ENCODE measurements around the gene LUC7L2. TPM values are rescaled to one million over a fixed set of nuclear protein-coding genes. Genes with fewer than 3 reads are reported as not detected.

Gene LUC7L2
- total RNA-seq, 1 experiment from 2014 or later, result 145 TPM

- H3K4me1 Mint-ChIP-seq (ENCODE audit: insufficient read depth, unreplicated experiment), result no peaks in the 10 kb centered on the region
- H3K4me3 Mint-ChIP-seq (ENCODE audit: unreplicated experiment), result no peak overlapping the region
- no peak overlapping the region for H3K27ac Mint-ChIP-seq (ENCODE audit: low read depth, unreplicated experiment)
- peaks cover 6% of the 10 kb centered on the region for H3K9me3 Mint-ChIP-seq (ENCODE audit: unreplicated experiment)
- TF ChIP-seq CTCF (IDR thresholded peaks at IDR 0.05; ENCODE audit: unreplicated experiment), result no peak
- no TSS peak for BruUV-seq (replicated peaks)
- ChIA-PET POLR2A (interaction anchor here (0.5 kb wide), 1 partner anchor 527 kb away, joined by 3 read pairs; no protein-coding TSS in a partner anchor), CTCF (interaction anchor here (0.6 to 1.1 kb wide), 3 partner anchors 13 to 1222 kb away, joined by 3 to 4 read pairs (median 3); no protein-coding TSS in a partner anchor)
- peaks cover 5% of the 10 kb centered on the region for H3K36me3 Mint-ChIP-seq (ENCODE audit: insufficient read depth, unreplicated experiment)
- intact Hi-C loops (cut with micrococcal nuclease), result no loop called here
- DNase-seq (ENCODE audit: unreplicated experiment), result no peak
- H3K27me3 Mint-ChIP-seq (ENCODE audit: insufficient read depth, unreplicated experiment), result no peaks in the 10 kb centered on the region
Observed at GRCh38 chr7:139334399-139335150, 25.1 kb upstream of the LUC7L2 start.

GRCh38 chr7:139339025-139339424 lies 20.7 kb upstream of the LUC7L2 start:
- ChIA-PET POLR2A (interaction anchor here (0.7 to 3.1 kb wide), 5 partner anchors 18 to 205 kb away, joined by 3 to 53 read pairs (median 16); partner anchors contain the start of genes LUC7L2 and UBN2), CTCF (interaction anchor here (0.6 to 1.8 kb wide), 6 partner anchors 10 to 854 kb away, joined by 3 to 4 read pairs (median 3); no protein-coding TSS in a partner anchor)
- Mint-ChIP-seq H3K27me3 (ENCODE audit: insufficient read depth, unreplicated experiment) (no peaks in the 10 kb centered on the region), H3K27ac (ENCODE audit: low read depth, unreplicated experiment) (peak overlapping the region; percentile 99), H3K9me3 (ENCODE audit: unreplicated experiment) (peaks cover 8% of the 10 kb centered on the region), H3K36me3 (ENCODE audit: insufficient read depth, unreplicated experiment) (peaks cover 32% of the 10 kb centered on the region), H3K4me3 (ENCODE audit: unreplicated experiment) (peak overlapping the region; percentile 94), H3K4me1 (ENCODE audit: insufficient read depth, unreplicated experiment) (peaks cover 6% of the 10 kb centered on the region)
- DNase-seq (ENCODE audit: unreplicated experiment), result no peak
- TF ChIP-seq CTCF (IDR thresholded peaks at IDR 0.05; ENCODE audit: unreplicated experiment), result no peak
- intact Hi-C loops (cut with micrococcal nuclease), result no loop called here
- no TSS peak for BruUV-seq (replicated peaks)

GRCh38 chr7:139339698-139340036 lies 20.0 kb upstream of the LUC7L2 start:
- no peak for DNase-seq (ENCODE audit: unreplicated experiment)
- H3K4me3 Mint-ChIP-seq (ENCODE audit: unreplicated experiment), result peak overlapping the region; percentile 94
- H3K4me1 Mint-ChIP-seq (ENCODE audit: insufficient read depth, unreplicated experiment), result peaks cover 6% of the 10 kb centered on the region
- H3K27me3 Mint-ChIP-seq (ENCODE audit: insufficient read depth, unreplicated experiment), result no peaks in the 10 kb centered on the region
- CTCF ChIA-PET, result interaction anchor here (0.6 to 1.8 kb wide), 6 partner anchors 10 to 853 kb away, joined by 3 to 4 read pairs (median 3); no protein-coding TSS in a partner anchor
- BruUV-seq (replicated peaks), result TSS peak; percentile 60
- TF ChIP-seq CTCF (IDR thresholded peaks at IDR 0.05; ENCODE audit: unreplicated experiment), result no peak
- peaks cover 8% of the 10 kb centered on the region for H3K9me3 Mint-ChIP-seq (ENCODE audit: unreplicated experiment)
- peaks cover 37% of the 10 kb centered on the region for H3K36me3 Mint-ChIP-seq (ENCODE audit: insufficient read depth, unreplicated experiment)
- H3K27ac Mint-ChIP-seq (ENCODE audit: low read depth, unreplicated experiment), result peak overlapping the region; percentile 99
- intact Hi-C loops (cut with micrococcal nuclease), result loop anchor here (1.0 to 10.0 kb wide), 3 partner anchors 20 to 235 kb away; partner anchors contain the start of genes LUC7L2 and ZC3HAV1
- POLR2A ChIA-PET, result interaction anchor here (0.6 to 3.1 kb wide), 21 partner anchors 9 to 1369 kb away, joined by 3 to 53 read pairs (median 4); partner anchors contain the start of genes LUC7L2 and UBN2
